HFFc6 (cell line): ENCODE measurements around the gene TPPP. TPM values are rescaled to one million over a fixed set of nuclear protein-coding genes. Genes with fewer than 3 reads are reported as not detected.

Experiments used
- DNase-seq: peaks from one replicate; pipeline ENCODE4 v3.0.0-alpha.2; 2018
- H3K27ac Mint-ChIP-seq: 2 replicates; pipeline ENCODE4 v1.8.0; 2020; ENCODE audit warnings: mild to moderate bottlenecking, mixed read lengths
- H3K27me3 Mint-ChIP-seq: 2 replicates; pipeline ENCODE4 v1.8.0; 2021; ENCODE audit warnings: mild to moderate bottlenecking, moderate library complexity, mixed read lengths; ENCODE audit not compliant: insufficient read depth
- H3K36me3 Mint-ChIP-seq: 2 replicates; pipeline ENCODE4 v1.8.0; 2021; ENCODE audit warnings: low read depth, mixed read lengths
- H3K4me1 Mint-ChIP-seq: 2 replicates; pipeline ENCODE4 v1.8.0; 2020; ENCODE audit warnings: low read depth, mixed read lengths
- H3K4me3 Mint-ChIP-seq: 2 replicates; pipeline ENCODE4 v1.8.0; 2020; ENCODE audit warnings: mild to moderate bottlenecking, moderate library complexity, mixed read lengths
- H3K9me3 Mint-ChIP-seq: 2 replicates; pipeline ENCODE4 v1.8.0; 2020; ENCODE audit warnings: mild to moderate bottlenecking, mixed read lengths
- total RNA-seq, 6 experiments: library from RNA; stranded (reverse); fragmentation: NEBNext Ultra II Directional; extraction: Animal tissue kit (Norgen Biotek cat#: 25700); gene quantifications; 2 replicates in 1 of 6; 3 replicates in 5 of 6; pipeline ENCODE4 v1.2.3, GENCODE V29; 2021
- TF ChIP-seq, protein P1 (sequence below): fragments of 200-600 bp; sonication (generic); IDR thresholded peaks from 2 replicates; pipeline ENCODE4 v1.5.0; 2021; ENCODE audit warnings: antibody characterized with exemption, mild to moderate bottlenecking

TPPP gene
- total RNA-seq, 6 experiments from 2014 or later = 0.19 to 0.43 (median 0.30) TPM

DNA sequence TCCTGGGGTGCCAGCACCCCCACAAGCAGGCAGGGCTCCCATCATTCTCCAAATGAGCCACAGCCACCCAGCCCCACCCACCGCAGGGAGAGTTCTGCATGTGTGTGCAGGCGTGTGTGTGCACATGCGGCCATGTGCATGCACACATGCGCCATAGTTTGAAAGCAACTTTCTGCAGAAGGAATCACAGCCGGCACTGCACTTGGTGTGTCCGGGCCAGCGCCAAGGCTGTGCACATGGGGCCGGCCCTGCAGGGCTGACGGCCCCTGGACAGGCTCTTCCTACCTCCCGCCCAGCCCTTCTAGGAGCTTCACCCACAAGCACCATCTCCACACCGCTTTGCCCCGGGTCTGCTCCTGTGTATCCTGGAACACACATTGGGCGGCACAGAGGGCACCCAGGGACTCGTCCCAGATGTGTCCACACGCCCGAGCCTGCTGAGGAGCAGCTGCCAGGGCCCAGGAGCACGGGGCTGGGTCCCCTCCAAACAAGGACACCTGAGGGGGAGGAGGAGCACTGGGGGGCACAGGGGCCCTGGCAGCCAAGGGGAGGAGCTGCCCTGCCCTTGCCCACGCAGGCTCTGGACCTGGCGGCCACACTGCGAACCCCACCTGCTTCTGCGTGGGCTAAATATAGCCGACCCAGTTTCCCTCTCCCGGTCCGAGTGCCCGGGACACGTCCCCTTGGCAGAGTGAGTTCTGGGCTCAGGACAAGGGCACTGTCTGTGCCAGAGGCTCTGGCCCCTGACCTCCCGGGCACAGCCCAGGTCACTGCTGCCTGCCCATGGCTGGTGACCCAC lies 19.1 kb downstream of the TPPP start:
- no peak for DNase-seq
- Mint-ChIP-seq H3K4me3 (no peak overlapping the region), H3K36me3 (no peaks in the 10 kb centered on the region), H3K4me1 (peaks cover 9% of the 10 kb centered on the region), H3K27ac (no peak overlapping the region), H3K27me3 (peaks cover 3% of the 10 kb centered on the region), H3K9me3 (no peaks in the 10 kb centered on the region)
- TF ChIP-seq, protein P1, sequence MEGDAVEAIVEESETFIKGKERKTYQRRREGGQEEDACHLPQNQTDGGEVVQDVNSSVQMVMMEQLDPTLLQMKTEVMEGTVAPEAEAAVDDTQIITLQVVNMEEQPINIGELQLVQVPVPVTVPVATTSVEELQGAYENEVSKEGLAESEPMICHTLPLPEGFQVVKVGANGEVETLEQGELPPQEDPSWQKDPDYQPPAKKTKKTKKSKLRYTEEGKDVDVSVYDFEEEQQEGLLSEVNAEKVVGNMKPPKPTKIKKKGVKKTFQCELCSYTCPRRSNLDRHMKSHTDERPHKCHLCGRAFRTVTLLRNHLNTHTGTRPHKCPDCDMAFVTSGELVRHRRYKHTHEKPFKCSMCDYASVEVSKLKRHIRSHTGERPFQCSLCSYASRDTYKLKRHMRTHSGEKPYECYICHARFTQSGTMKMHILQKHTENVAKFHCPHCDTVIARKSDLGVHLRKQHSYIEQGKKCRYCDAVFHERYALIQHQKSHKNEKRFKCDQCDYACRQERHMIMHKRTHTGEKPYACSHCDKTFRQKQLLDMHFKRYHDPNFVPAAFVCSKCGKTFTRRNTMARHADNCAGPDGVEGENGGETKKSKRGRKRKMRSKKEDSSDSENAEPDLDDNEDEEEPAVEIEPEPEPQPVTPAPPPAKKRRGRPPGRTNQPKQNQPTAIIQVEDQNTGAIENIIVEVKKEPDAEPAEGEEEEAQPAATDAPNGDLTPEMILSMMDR = no peak

DNA sequence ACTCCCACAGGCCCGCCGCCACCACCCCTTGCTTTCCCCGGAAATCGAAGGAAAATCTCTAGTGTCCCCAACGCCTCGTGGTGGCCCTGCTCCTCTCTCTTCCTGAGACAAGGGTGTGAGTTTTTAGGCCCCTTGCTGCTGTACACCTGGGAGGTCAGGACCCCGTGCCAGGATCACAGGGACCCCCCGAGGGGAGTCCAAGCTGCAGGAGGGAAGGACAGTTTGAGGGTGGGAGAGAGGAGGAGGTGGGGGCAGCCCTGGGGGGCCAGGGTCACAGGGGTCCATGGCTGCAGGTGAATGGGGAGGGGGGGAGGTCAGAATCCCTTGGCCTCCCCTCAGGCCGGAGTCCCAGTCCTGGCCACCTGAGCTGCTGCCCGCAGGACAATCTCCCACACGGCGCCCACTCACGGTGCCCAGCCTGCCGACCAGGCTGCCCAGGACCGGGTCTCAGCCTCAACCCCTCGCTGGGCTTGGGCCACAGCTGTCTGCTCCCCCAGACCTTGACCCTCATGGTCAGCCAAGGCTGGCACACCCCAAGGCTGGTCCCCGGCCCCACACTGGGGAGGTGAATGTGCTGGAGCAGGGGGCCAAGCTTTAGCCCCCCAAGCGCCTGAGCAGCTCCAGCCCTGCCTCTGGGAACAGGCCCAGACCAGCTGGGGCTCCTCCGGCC lies 19.9 kb downstream of the TPPP start:
- TF ChIP-seq, protein P1 = no peak
- Mint-ChIP-seq H3K9me3 (no peaks in the 10 kb centered on the region), H3K27ac (peak overlapping the region; percentile 93), H3K36me3 (no peaks in the 10 kb centered on the region), H3K4me1 (peaks cover 9% of the 10 kb centered on the region), H3K27me3 (peaks cover 3% of the 10 kb centered on the region), H3K4me3 (peak overlapping the region; percentile 71)
- DNase-seq = no peak

DNA sequence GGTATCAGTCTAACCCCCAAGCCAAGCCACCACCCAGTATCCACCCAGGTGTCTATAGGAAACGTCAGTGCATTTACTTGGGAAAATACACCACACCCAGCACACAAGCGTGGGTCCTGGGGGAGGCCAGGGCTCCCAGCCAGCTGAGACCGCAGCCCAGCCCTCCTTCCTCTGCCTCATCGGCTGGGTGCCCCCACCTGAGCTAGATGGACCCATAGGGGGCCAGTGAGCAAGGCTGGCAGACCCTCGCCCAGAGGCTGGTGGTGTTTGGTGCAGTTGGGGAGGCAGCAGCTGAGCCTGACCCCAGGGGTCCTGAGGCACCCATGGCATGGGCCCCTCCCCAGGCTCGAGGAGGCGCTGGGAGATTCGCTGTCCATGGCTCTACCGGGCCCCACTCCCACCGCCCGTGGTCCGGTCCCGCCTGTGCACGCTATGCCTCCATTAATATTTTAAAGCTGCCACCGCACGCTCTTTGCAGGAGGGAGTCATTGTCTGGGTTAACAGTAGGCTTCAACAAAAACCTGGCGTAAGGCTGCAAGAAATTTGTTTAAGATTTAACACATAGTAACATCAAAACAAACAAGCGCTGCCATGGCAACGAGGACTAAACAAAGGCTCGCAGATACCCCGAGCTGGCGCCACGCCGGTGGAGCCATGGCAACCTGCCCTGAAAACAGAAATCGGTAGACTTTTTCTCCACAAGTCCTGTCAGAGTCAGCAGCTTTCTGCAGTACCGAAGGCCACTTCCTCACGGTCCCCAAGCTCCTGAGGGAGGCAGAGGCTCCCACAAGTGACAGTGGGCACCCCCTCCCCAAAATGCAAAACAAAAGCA lies 20.6 kb downstream of the TPPP start:
- H3K9me3 Mint-ChIP-seq = no peaks in the 10 kb centered on the region
- peaks cover 1% of the 10 kb centered on the region; the same call in 1 of the 2 replicates for H3K36me3 Mint-ChIP-seq
- TF ChIP-seq, protein P1 = no peak
- peak overlapping the region; percentile 93 for H3K27ac Mint-ChIP-seq
- peak overlapping the region; percentile 71 for H3K4me3 Mint-ChIP-seq
- peak; percentile 94 for DNase-seq
- H3K4me1 Mint-ChIP-seq = peaks cover 9% of the 10 kb centered on the region
- peaks cover 3% of the 10 kb centered on the region for H3K27me3 Mint-ChIP-seq

DNA sequence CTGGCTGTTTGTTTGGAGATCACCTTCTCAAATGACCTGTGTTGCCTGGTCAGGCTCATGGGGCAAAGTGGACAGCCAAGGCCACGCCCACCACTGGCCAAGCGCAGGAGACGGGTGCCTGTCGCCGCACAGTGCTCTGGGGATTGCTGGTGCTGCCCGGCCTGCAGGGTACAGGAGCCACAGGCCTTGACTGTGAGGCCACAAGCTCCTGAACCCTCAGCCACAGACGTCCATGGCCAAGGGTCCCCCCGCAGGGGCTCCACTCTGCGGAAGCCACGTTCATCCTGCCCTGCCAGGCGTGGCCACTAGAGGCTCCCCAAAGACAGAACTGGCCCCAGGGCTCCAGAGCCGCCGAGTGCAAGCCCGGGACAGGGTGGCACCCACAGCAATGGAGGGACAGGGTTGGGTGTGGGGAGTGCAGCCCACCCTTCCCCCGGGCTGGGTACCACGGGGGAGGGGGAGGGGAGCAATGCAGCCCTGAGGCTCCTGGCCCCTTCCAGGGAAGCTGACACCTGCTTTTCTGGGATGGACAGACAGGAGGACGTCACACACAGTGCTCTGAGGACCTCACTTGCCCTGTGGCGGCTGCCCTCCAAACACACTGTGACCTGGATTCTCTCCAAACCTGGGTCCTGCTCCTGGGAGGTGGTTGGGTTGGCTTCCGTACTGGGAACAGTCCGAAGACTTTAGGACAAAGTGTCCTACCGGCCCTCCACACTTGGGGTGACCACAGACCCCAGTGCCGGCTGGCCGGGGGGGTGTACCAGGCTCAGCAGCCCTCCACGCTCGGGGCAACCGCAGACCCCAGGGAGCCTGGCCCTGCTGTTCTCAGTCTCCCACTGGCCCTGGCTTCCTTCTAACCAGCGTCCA lies 21.5 kb downstream of the TPPP start:
- Mint-ChIP-seq H3K27ac (no peak overlapping the region), H3K4me1 (peaks cover 9% of the 10 kb centered on the region), H3K36me3 (peaks cover 5% of the 10 kb centered on the region; the same call in 1 of the 2 replicates), H3K27me3 (peaks cover 3% of the 10 kb centered on the region), H3K9me3 (no peaks in the 10 kb centered on the region), H3K4me3 (no peak overlapping the region)
- DNase-seq = peak; percentile 49
- TF ChIP-seq, protein P1 = peak; percentile 94
